Activated CD8-positive, alpha-beta T cell treated with anti-CD3 and anti-CD28 coated beads, Interleukin-2, amount 10 ng/mL, durations not matched to agents 7 days and 5 days (primary cell): ENCODE results near the gene ACRBP. TPM values are rescaled to one million over a fixed set of nuclear protein-coding genes. Genes with fewer than 3 reads are reported as not detected.

ENCODE experiments used
- ATAC-seq: fragments of 150-1000 bp; cut with Tn5 transposase; one replicate; pipeline ENCODE4 v1.10.0; 2021; ENCODE audit warnings: moderate library complexity
- CTCF ChIA-PET: fragments of 350-600 bp; sonication (Branson Sonifier 250); formaldehyde crosslinking; loops from one replicate; lab custom pipeline; 2021; ENCODE audit warnings: antibody characterized with exemption; lab: Charles Lee
- POLR2A ChIA-PET: fragments of 350-600 bp; sonication (Branson Sonifier 250); formaldehyde crosslinking; loops from one replicate; lab custom pipeline; 2021; ENCODE audit warnings: antibody characterized with exemption; lab: Charles Lee
- DNase-seq: peaks from one replicate; pipeline ENCODE4 v3.0.0-alpha.2; 2020
- H3K27ac Mint-ChIP-seq: one replicate; pipeline ENCODE4 v1.8.0; 2021; ENCODE audit warnings: mild to moderate bottlenecking, mixed read lengths
- H3K27me3 Mint-ChIP-seq: one replicate; pipeline ENCODE4 v1.8.0; 2021; ENCODE audit warnings: low read depth, mixed read lengths
- H3K36me3 Mint-ChIP-seq: one replicate; pipeline ENCODE4 v1.8.0; 2021; ENCODE audit warnings: low read depth, mixed read lengths
- H3K4me1 Mint-ChIP-seq: one replicate; pipeline ENCODE4 v1.8.0; 2021; ENCODE audit warnings: low read depth, mixed read lengths
- H3K4me3 Mint-ChIP-seq: one replicate; pipeline ENCODE4 v1.8.0; 2021; ENCODE audit warnings: mild to moderate bottlenecking, mixed read lengths
- H3K9me3 Mint-ChIP-seq: one replicate; pipeline ENCODE4 v1.8.0; 2022; ENCODE audit warnings: mixed read lengths; ENCODE audit not compliant: insufficient read depth
- total RNA-seq, 2 experiments: library from RNA; stranded (reverse); gene quantifications; one replicate each; pipeline ENCODE4 v1.2.3, GENCODE V29; 2021

Gene ACRBP
- total RNA-seq, 2 experiments from 2014 or later = 0.76 to 1.7 TPM

DNA sequence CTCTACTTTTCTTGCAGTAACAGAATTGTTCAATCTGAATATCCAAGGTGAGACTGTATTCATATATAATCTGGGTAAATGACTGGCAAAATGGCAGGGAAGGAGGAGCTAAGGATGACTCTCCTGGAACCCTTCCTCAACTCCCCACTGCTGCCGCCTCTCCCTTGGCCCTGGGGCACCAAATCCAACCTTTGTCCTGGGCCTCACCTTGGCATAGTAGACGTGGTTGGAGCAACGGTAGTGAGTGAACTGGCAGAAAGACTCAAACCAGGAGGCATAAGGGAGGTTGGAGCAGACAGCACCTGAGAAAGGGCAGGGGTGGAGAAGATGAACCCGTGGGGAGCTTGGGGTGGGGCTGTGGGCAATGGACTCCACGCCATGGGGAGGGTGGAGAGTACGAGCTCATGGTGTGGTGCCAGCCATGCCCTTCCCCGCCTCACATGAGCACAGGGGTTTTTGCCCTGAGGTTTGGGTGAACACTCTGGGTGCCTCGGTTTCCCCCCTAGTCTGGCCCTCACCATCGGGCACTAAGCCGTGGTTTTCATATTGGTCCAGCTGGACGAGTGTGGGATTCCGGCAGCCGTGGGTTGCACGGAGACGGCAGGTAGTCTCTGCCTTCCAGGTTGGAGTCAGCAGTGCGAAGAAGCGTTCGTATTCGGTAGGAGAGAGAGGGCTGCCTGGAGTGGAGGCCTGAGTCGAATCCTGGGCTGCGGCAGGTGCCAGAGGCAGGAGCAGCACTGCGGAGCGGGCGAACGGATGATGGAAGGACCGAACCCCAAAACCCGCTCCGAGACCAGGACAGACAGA lies 753 bp downstream of the ACRBP start:
- Mint-ChIP-seq H3K36me3 (peaks cover 38% of the 10 kb centered on the region), H3K27me3 (peaks cover 10% of the 10 kb centered on the region), H3K9me3 (peaks cover 15% of the 10 kb centered on the region), H3K27ac (peak overlapping the region; percentile 10), H3K4me1 (peaks cover 18% of the 10 kb centered on the region), H3K4me3 (peak overlapping the region; percentile 51)
- DNase-seq = no peak
- ATAC-seq = peak; percentile 22
- CTCF ChIA-PET = interaction anchor here (1.0 to 2.1 kb wide), 2 partner anchors 11 to 25 kb away, joined by 3 to 11 read pairs; partner anchors contain the start of gene LPAR5
- POLR2A ChIA-PET = interaction anchor here (1.5 to 1.9 kb wide), 2 partner anchors 11 to 15 kb away, joined by 6 to 7 read pairs; partner anchors contain the start of gene LPAR5

DNA sequence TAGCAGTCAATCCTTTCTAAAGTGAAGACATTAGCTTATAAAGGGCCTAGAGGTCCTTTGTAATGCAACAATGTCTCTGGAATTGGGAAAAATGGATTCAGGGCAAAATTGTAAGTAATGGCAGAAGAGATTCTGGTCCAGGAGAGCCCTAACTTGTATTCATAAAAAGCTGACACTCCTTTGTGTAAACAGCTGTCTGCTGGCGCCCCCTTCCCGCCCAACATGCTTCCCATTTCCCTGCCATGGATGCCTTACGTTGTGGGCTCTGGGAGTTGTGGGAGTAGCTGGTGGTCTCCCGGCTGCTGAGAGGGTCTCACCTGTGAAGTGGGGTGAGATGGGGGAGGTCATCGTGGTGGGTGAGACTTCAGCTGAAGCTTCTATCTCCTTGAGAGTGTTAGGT lies 2.3 kb downstream of the ACRBP start:
- peaks cover 15% of the 10 kb centered on the region for H3K9me3 Mint-ChIP-seq
- H3K27ac Mint-ChIP-seq = no peak overlapping the region
- peaks cover 18% of the 10 kb centered on the region for H3K4me1 Mint-ChIP-seq
- peaks cover 14% of the 10 kb centered on the region for H3K27me3 Mint-ChIP-seq
- ChIA-PET POLR2A (interaction anchor here (1.5 kb wide), 1 partner anchor 10 kb away, joined by 4 read pairs; no protein-coding TSS in a partner anchor), CTCF (interaction anchor here (1.1 to 2.1 kb wide), 4 partner anchors 9 to 17 kb away, joined by 3 to 11 read pairs (median 3); partner anchors contain the start of gene LPAR5)
- no peak for DNase-seq
- H3K36me3 Mint-ChIP-seq = peaks cover 28% of the 10 kb centered on the region
- no peak overlapping the region for H3K4me3 Mint-ChIP-seq
- ATAC-seq = no peak

DNA sequence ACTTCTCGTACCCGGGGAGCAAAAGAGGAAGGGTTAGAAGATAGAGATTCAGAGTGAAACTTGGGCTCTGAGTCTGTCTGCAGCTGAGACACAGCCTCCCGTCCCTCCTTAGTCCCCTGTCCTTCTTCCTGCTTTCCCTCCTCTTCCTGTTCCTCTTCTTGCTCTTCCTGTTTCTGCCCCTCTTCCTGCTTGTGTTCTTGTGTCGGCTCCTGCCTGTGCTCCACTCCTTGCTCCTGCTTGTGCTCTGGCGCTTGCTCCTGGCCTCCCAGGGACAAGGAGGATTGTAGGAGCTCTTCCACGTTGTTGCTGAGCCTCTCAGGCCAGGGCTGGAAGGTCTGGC lies 3.0 kb downstream of the ACRBP start:
- peak overlapping the region; percentile 27 for H3K27ac Mint-ChIP-seq
- peaks cover 18% of the 10 kb centered on the region for H3K4me1 Mint-ChIP-seq
- no peak overlapping the region for H3K4me3 Mint-ChIP-seq
- peaks cover 28% of the 10 kb centered on the region for H3K36me3 Mint-ChIP-seq
- ChIA-PET CTCF (interaction anchor here (1.1 to 2.1 kb wide), 5 partner anchors 9 to 25 kb away, joined by 3 to 11 read pairs (median 3); partner anchors contain the start of gene LPAR5), POLR2A (interaction anchor here (0.8 to 1.5 kb wide), 2 partner anchors 9 to 13 kb away, joined by 3 to 4 read pairs; no protein-coding TSS in a partner anchor)
- ATAC-seq (no peak), DNase-seq (no peak)
- H3K27me3 Mint-ChIP-seq = peaks cover 14% of the 10 kb centered on the region
- H3K9me3 Mint-ChIP-seq = peaks cover 15% of the 10 kb centered on the region

DNA sequence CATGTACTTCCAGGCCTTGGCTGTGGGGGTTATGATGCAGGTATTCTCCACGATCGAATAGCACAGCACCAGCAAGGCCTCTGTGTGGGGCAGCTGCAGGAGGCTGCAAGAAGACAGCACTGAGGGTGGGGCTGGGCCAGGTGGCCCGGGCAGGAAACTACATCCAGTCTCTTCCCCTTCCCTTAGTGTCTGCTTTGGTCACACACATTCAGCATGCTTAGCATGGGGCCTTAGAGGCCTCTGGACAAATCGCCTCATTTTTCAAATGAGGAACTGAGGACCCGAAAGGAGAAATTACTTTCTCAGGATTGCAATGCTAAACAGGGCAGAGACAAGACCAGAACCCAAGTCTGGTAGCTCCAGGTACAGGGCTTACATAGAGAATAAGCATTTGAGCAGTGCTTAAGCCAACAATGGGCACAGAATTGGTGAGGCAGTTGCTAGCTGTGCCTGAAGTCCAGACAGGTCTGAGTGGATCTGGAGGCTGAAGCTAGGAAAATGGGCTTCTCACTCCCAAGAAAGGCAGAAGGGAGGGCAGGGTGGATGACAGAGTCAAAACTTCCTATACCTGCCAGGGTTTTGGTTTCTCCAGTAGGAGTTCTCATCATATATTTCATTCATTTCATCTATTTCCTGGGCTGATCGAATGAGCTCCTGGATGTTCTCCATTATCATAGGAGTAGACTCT lies 3.5 kb downstream of the ACRBP start:
- CTCF ChIA-PET = interaction anchor here (1.1 to 2.1 kb wide), 4 partner anchors 8 to 25 kb away, joined by 3 to 11 read pairs (median 3); partner anchors contain the start of gene LPAR5
- POLR2A ChIA-PET = interaction anchor here (0.8 to 1.5 kb wide), 2 partner anchors 9 to 13 kb away, joined by 3 to 4 read pairs; no protein-coding TSS in a partner anchor
- peaks cover 14% of the 10 kb centered on the region for H3K27me3 Mint-ChIP-seq
- DNase-seq = no peak
- ATAC-seq = no peak
- peaks cover 28% of the 10 kb centered on the region for H3K36me3 Mint-ChIP-seq
- peaks cover 18% of the 10 kb centered on the region for H3K4me1 Mint-ChIP-seq
- no peak overlapping the region for H3K27ac Mint-ChIP-seq
- H3K4me3 Mint-ChIP-seq = no peak overlapping the region
- H3K9me3 Mint-ChIP-seq = peaks cover 15% of the 10 kb centered on the region

DNA sequence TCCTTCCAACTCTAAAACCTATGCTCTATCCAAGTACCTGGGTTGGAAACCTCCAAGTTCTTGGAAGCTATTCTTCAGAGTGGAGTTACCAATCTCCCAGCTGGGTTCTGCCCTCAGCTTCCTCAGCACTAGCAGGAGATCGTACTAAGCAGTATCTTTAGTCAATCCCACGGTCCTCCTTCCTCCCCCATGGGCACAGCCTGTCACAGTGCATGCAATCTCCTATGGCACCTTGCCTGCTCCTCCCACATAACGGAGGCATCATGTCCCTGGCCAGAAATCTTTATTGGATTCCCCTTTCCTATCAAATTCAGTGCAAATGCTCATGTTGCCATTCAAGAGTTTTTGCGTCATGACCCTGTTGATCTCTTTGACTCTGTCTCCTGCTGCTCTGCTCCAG lies 6.1 kb downstream of the ACRBP start:
- CTCF ChIA-PET = interaction anchor here (0.7 to 1.4 kb wide), 3 partner anchors 9 to 83 kb away, joined by 3 to 5 read pairs (median 3); partner anchors contain the start of gene COPS7A
- Mint-ChIP-seq H3K27ac (no peak overlapping the region), H3K36me3 (peaks cover 15% of the 10 kb centered on the region), H3K9me3 (peaks cover 15% of the 10 kb centered on the region), H3K4me3 (no peak overlapping the region), H3K27me3 (peaks cover 14% of the 10 kb centered on the region), H3K4me1 (peaks cover 21% of the 10 kb centered on the region)
- DNase-seq (no peak), ATAC-seq (no peak)
- POLR2A ChIA-PET = no interaction called here

DNA sequence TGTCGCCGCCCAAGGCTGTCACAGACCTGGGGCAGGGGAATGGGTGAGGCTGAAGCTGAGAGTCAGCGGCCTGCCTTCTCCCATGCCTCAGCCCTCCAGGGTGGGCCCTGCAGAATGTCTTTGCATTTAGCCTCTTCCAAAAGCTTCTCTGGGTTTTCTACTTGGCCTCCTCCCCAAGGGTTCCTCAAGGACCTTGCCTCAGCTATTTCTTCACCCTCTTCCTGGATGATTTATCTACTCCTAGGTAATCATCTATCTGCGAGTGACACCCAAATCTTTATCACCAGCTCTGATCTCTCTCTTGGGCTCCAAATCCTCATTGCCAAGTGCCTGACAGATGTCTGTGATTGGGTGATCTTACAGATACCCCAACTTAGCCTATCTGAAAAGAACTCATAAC lies 6.7 kb downstream of the ACRBP start:
- no peak overlapping the region for H3K27ac Mint-ChIP-seq
- ChIA-PET POLR2A (interaction anchor here (1.4 kb wide), 1 partner anchor 30 kb away, joined by 3 read pairs; no protein-coding TSS in a partner anchor), CTCF (interaction anchor here (0.9 to 1.4 kb wide), 2 partner anchors 20 to 83 kb away, joined by 3 to 5 read pairs; partner anchors contain the start of gene COPS7A)
- DNase-seq (no peak), ATAC-seq (no peak)
- H3K36me3 Mint-ChIP-seq = peaks cover 15% of the 10 kb centered on the region
- peaks cover 15% of the 10 kb centered on the region for H3K9me3 Mint-ChIP-seq
- peaks cover 14% of the 10 kb centered on the region for H3K27me3 Mint-ChIP-seq
- H3K4me3 Mint-ChIP-seq = no peak overlapping the region
- H3K4me1 Mint-ChIP-seq = peaks cover 27% of the 10 kb centered on the region

DNA sequence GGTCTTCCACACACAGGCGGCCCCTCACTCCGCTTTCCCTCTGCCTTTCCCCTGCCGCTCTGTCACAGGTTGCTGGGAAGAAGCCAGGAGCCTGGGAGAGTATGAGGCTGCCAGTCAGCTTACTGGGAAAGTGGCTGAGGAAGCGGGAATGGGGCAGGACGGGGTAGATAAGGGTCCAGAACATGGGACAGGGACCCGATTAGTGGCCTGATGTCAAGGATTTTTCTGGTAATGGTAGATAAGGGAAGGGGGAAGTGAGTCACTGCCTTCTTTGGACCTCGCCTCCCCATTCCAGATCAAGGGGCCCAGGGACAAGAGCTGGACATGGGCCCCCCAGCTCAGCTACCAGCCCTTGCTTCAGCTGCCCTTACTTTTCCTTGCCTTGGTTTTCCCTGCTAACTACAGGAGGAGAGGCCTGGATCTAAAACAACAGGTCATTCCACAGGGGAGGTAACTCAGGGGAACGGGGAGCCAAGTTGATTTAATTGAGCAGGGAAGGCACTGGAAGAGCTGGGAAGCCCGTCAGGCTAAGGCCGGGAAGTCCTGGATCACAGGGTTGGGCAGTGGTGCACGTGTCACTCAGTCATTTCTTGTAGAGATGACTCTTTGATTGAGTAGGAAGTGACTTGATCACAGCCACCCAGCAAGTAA lies 8.0 kb downstream of the ACRBP start:
- ATAC-seq (no peak), DNase-seq (no peak)
- POLR2A ChIA-PET = interaction anchor here (0.9 to 1.4 kb wide), 2 partner anchors 28 to 171 kb away, joined by 3 read pairs; no protein-coding TSS in a partner anchor
- H3K4me1 Mint-ChIP-seq = peaks cover 35% of the 10 kb centered on the region
- peak overlapping the region; percentile 2 for H3K27ac Mint-ChIP-seq
- H3K9me3 Mint-ChIP-seq = peaks cover 13% of the 10 kb centered on the region
- peaks cover 14% of the 10 kb centered on the region for H3K27me3 Mint-ChIP-seq
- peaks cover 10% of the 10 kb centered on the region for H3K36me3 Mint-ChIP-seq
- CTCF ChIA-PET = no interaction called here
- no peak overlapping the region for H3K4me3 Mint-ChIP-seq

DNA sequence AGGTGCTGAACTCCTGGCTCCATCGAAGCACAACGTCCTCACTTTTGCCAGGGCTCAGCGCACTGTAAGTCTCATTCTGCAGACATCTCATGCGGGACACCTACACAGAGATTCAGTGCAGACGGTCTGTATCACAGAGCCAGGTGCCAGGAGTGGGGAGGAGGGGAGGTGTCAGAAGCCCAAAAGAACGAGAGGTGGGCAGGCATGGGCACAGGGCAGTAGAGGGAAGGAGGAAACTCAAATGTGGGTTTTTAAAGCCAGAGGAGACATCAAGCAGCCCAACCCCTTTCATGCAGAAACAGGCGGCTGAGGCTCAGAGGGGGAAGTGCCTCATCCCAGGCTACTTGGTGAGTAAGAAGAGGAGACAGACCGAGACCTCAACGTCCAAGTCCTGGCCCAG lies 8.9 kb downstream of the ACRBP start:
- Mint-ChIP-seq H3K27me3 (peaks cover 14% of the 10 kb centered on the region), H3K9me3 (peaks cover 4% of the 10 kb centered on the region), H3K27ac (peak overlapping the region; percentile 2), H3K4me1 (peaks cover 36% of the 10 kb centered on the region), H3K36me3 (peaks cover 3% of the 10 kb centered on the region), H3K4me3 (no peak overlapping the region)
- DNase-seq (no peak), ATAC-seq (no peak)
- CTCF ChIA-PET = no interaction called here
- POLR2A ChIA-PET = no interaction called here

DNA sequence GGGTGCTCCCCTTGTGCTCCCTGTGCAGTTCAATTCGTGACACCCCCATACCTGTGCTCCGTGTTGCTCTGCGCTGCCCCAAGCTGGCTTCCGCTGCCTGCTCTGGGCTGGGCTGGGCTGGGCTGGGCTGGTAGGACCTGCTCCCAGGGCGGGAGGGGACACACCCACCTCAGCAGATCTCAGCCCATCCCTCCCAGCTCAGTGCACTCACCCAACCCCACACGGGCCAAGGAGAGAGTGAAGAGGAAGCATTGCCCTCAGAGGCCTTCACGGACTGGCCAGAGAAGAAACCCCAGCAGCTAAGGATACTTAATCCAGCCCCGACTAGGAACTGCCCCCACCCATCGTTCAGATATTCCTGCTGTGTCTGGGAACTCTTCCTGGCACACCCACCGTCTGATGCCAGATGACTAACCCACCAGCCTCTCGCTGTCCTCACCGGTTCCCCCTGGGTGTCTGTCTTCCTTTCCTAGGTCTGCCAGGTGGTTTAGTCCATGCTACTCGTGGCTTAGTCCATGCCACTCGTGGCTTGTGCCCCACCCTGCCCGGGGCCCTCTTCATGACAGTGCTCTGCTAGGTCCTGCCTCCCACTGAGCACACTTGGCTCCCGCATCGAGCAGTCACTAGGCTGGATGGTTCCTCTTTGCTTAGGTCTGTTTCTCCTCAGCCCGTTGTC lies 11.2 kb downstream of the ACRBP start, which contains the start of gene LPAR5:
Gene LPAR5, minus strand, starts transcription at position 104 of the 676 bp plus-strand sequence. CDS start 14,711 bp downstream, outside the sequence.
- peak; percentile 70 for ATAC-seq
- ChIA-PET CTCF (interaction anchor here (1.0 to 1.7 kb wide), 9 partner anchors 9 to 329 kb away, joined by 3 to 11 read pairs (median 4); partner anchors contain the start of genes PTMS and ZNF384), POLR2A (interaction anchor here (0.7 to 2.0 kb wide), 18 partner anchors 8 to 138 kb away, joined by 3 to 10 read pairs (median 4); partner anchors contain the start of genes ACRBP, COPS7A, MLF2 and ZNF384)
- peaks cover 59% of the 10 kb centered on the region for H3K4me1 Mint-ChIP-seq
- DNase-seq = peak; percentile 72
- H3K36me3 Mint-ChIP-seq = peaks cover 2% of the 10 kb centered on the region
- H3K9me3 Mint-ChIP-seq = no peaks in the 10 kb centered on the region
- peak within 1 kb of the TSS; percentile 89 for H3K27ac Mint-ChIP-seq
- H3K4me3 Mint-ChIP-seq = peak within 1 kb of the TSS; percentile 77
- H3K27me3 Mint-ChIP-seq = no peaks in the 10 kb centered on the region

DNA sequence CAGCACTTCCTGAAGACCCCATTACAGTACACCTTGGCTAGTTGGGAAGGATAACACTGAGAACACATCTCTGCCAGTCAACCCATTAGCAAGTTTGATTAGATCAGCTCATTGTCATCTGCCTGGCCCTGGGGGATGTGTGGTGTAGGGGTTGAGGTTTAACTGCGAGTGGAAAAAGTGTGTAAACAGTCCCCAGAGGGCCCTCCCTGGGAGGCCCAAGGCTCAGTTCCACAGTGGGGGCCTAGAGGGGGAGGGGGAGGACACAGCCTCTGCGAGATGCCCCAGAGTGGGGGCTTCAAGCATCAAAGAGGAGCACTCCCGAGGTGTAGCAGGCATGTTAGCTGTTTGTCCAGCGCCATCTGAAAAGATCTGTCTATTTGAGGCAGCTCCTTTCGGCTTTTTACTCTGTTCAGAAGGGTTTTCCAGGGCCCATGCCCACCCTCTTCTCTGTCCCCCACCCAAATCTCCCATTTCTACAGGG lies 11.8 kb downstream of the ACRBP start:
- Mint-ChIP-seq H3K27ac (peak overlapping the region; percentile 89), H3K27me3 (no peaks in the 10 kb centered on the region), H3K4me3 (peak overlapping the region; percentile 77), H3K4me1 (peaks cover 65% of the 10 kb centered on the region), H3K36me3 (peaks cover 2% of the 10 kb centered on the region), H3K9me3 (no peaks in the 10 kb centered on the region)
- POLR2A ChIA-PET = interaction anchor here (0.7 to 2.0 kb wide), 20 partner anchors 9 to 139 kb away, joined by 3 to 10 read pairs (median 4); partner anchors contain the start of genes ACRBP, COPS7A, MLF2 and ZNF384
- CTCF ChIA-PET = interaction anchor here (0.5 to 1.7 kb wide), 13 partner anchors 10 to 329 kb away, joined by 3 to 11 read pairs (median 3); partner anchors contain the start of genes MLF2, PTMS and ZNF384
- peak; percentile 80 for DNase-seq
- ATAC-seq = peak; percentile 70
